ENCODE results near the gene LRP1B. TPM values are rescaled to one million over a fixed set of nuclear protein-coding genes. Genes with fewer than 3 reads are reported as not detected.

Gene LRP1B
- total and polyA plus RNA-seq, 2 donors from 2014 or later = 0.69 to 1.2 TPM

DNA sequence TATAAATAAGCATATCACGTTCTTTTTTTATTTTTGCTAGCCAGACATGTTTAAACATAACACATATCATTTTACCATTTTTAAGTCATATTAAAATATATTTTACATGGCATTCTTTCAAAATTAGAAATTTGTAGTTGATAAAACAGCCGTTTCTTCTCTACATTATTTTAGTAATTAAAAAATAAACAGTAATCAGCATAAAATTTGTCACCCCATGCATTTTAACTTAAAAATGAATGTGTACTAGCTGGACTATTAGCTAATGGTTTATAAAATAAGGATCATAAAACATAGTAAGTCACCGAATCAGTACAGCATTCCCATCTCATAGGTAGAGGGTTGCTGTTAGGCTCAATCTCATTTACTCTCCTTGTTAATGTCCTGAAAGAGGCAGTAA, 433.8 kb downstream of the LRP1B start:
- intact Hi-C loops (cut with DNase I) = no loop called here
- DNase-seq (no peak), FAIRE-seq (no peak)
- Histone ChIP-seq H3K27me3 (ENCODE audit: control insufficient read depth, insufficient read depth, low read length) (no peaks in the 10 kb centered on the region), H3K9ac (ENCODE audit: low read length in 3 of 3) (no peak overlapping the region), H3K9me3 (ENCODE audit: control insufficient read depth in 2 of 3, insufficient read depth in 1 of 3, low read length in 3 of 3) (no peaks in the 10 kb centered on the region), H3K4me1 (ENCODE audit: control insufficient read depth in 2 of 3, insufficient read depth in 2 of 3, low read depth in 1 of 3, low read length in 3 of 3) (no peaks in the 10 kb centered on the region), H3K27ac (ENCODE audit: low read depth in 2 of 2, low read length in 2 of 2) (no peak overlapping the region), H3K36me3 (ENCODE audit: control insufficient read depth in 2 of 3, insufficient read depth in 3 of 3, low read length in 3 of 3) (no peaks in the 10 kb centered on the region), H3K4me3 (ENCODE audit: low read length in 3 of 3) (no peak overlapping the region)
- TF ChIP-seq CTCF (IDR thresholded peaks at IDR 0.05; ENCODE audit: borderline replicate concordance, extremely low read depth, insufficient read depth) = no peak

DNA sequence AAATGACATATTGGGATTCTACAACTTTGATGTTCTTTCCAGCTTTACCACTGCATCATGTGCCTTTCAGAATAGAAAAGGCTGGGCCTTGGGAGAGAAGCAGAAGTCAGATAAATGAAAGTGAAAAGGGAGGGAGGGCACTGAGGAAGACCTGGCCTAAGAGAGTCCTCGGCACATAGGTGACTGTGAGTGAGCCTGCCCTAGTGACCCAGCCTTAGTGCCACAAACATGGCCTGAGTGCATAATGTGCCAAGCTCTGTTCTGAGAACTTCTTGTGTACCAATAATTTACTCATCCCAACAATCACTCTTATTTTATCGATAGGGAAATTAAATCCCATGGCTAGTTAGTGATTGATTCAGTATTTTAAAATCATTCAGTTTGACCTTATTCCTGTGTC, 436.6 kb downstream of the LRP1B start:
- no peak for TF ChIP-seq CTCF (IDR thresholded peaks at IDR 0.05; ENCODE audit: borderline replicate concordance, extremely low read depth, insufficient read depth)
- no peak overlapping the region for H3K27ac ChIP-seq (ENCODE audit: low read depth in 2 of 2, low read length in 2 of 2)
- FAIRE-seq (no peak), DNase-seq (no peak)
- H3K36me3 ChIP-seq (ENCODE audit: control insufficient read depth in 2 of 3, insufficient read depth in 3 of 3, low read length in 3 of 3) = no peaks in the 10 kb centered on the region
- H3K27me3 ChIP-seq (ENCODE audit: control insufficient read depth, insufficient read depth, low read length) = no peaks in the 10 kb centered on the region
- no peak overlapping the region for H3K4me3 ChIP-seq (ENCODE audit: low read length in 3 of 3)
- no peaks in the 10 kb centered on the region for H3K9me3 ChIP-seq (ENCODE audit: control insufficient read depth in 2 of 3, insufficient read depth in 1 of 3, low read length in 3 of 3)
- H3K9ac ChIP-seq (ENCODE audit: low read length in 3 of 3) = no peak overlapping the region
- H3K4me1 ChIP-seq (ENCODE audit: control insufficient read depth in 2 of 3, insufficient read depth in 2 of 3, low read depth in 1 of 3, low read length in 3 of 3) = no peaks in the 10 kb centered on the region
- intact Hi-C loops (cut with DNase I) = no loop called here

DNA sequence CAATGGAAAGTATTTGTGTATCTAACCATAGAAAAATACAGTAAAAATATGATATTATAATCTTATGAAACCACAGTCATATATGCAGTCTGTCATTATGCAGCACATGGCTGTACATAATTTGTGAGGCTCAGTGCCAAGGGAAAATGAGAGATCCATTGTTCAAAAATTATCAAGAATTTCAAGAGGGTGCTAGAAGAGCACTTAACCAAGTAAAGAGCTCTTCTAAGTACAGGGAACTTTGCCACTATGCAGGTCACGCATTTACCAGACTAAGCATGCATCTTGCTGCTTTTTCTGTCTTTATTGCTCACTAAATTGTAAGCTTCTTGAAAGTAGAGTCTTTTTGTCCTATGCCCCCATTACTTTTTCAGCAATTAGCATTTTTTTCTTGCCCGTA, 438.0 kb downstream of the LRP1B start:
- TF ChIP-seq CTCF (IDR thresholded peaks at IDR 0.05; ENCODE audit: borderline replicate concordance, extremely low read depth, insufficient read depth) = no peak
- H3K9me3 ChIP-seq (ENCODE audit: control insufficient read depth in 2 of 3, insufficient read depth in 1 of 3, low read length in 3 of 3) = no peaks in the 10 kb centered on the region

DNA sequence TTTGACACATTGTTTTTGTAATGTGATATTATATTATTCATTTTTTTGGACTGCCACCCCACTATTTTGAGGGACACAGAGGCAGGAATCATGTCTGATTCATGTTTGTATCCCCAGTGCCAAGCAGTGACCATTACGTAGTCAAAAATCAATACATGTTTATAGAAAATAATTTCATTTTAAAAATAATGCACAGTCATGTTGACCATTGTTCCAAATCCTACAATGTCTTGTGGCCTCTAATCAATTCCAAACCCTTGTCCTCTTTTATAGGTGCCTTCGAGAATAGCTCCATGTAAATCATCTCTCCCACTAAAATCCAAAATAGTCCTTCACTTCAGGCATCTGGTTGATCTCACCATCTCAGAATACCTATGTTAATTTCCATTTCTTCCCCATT, 454.7 kb downstream of the LRP1B start:
- FAIRE-seq = no peak
- no peaks in the 10 kb centered on the region for H3K36me3 ChIP-seq (ENCODE audit: control insufficient read depth in 2 of 3, insufficient read depth in 3 of 3, low read length in 3 of 3)
- H3K9ac ChIP-seq (ENCODE audit: low read length in 3 of 3) = no peak overlapping the region

More for the DNA sequence above, 438.0 kb downstream of the LRP1B start:
- no peaks in the 10 kb centered on the region for H3K36me3 ChIP-seq (ENCODE audit: control insufficient read depth in 2 of 3, insufficient read depth in 3 of 3, low read length in 3 of 3)
- H3K27me3 ChIP-seq (ENCODE audit: control insufficient read depth, insufficient read depth, low read length) = no peaks in the 10 kb centered on the region
- intact Hi-C loops (cut with DNase I) = no loop called here
- DNase-seq (no peak), FAIRE-seq (no peak)
- no peaks in the 10 kb centered on the region for H3K4me1 ChIP-seq (ENCODE audit: control insufficient read depth in 2 of 3, insufficient read depth in 2 of 3, low read depth in 1 of 3, low read length in 3 of 3)
- H3K27ac ChIP-seq (ENCODE audit: low read depth in 2 of 2, low read length in 2 of 2) = no peak overlapping the region
- H3K9ac ChIP-seq (ENCODE audit: low read length in 3 of 3) = no peak overlapping the region
- no peak overlapping the region for H3K4me3 ChIP-seq (ENCODE audit: low read length in 3 of 3)

More for the DNA sequence above, 454.7 kb downstream of the LRP1B start:
- intact Hi-C loops (cut with DNase I) = no loop called here
- Histone ChIP-seq H3K4me3 (ENCODE audit: low read length in 3 of 3) (no peak overlapping the region), H3K4me1 (ENCODE audit: control insufficient read depth in 2 of 3, insufficient read depth in 2 of 3, low read depth in 1 of 3, low read length in 3 of 3) (no peaks in the 10 kb centered on the region), H3K27me3 (ENCODE audit: control insufficient read depth, insufficient read depth, low read length) (no peaks in the 10 kb centered on the region), H3K27ac (ENCODE audit: low read depth in 2 of 2, low read length in 2 of 2) (no peak overlapping the region), H3K9me3 (ENCODE audit: control insufficient read depth in 2 of 3, insufficient read depth in 1 of 3, low read length in 3 of 3) (no peaks in the 10 kb centered on the region)
- TF ChIP-seq CTCF (IDR thresholded peaks at IDR 0.05; ENCODE audit: borderline replicate concordance, extremely low read depth, insufficient read depth) = no peak
- DNase-seq = no peak
